Tibial nerve (tissue), 4 donors: ENCODE results near the gene SART3. TPM values are rescaled to one million over a fixed set of nuclear protein-coding genes. Genes with fewer than 3 reads are reported as not detected.

Source experiments
- DNase-seq, 2 donors: peaks; one replicate each; pipeline ENCODE4 v3.0.0-alpha.2; 2019; ENCODE audit warnings: low spot score in 2 of 2
- H3K27ac ChIP-seq, 4 donors: fragments of 200-600 bp; sonication (generic) in 3 of 4; one replicate each; pipeline ENCODE4 v1.5.1; 2017 to 2019; ENCODE audit warnings: mild to moderate bottlenecking in 1 of 4
- H3K27me3 ChIP-seq, 2 donors: fragments of 200-600 bp; sonication (generic) in 1 of 2; one replicate each; pipeline versions ENCODE4 v1.5.1 to v1.6.0; 2017 to 2019
- H3K36me3 ChIP-seq, 3 donors: fragments of 200-600 bp; sonication (generic); one replicate each; pipeline ENCODE4 v1.5.1; 2018 to 2019
- H3K4me1 ChIP-seq, 4 donors: fragments of 200-600 bp; sonication (generic) in 3 of 4; one replicate each; pipeline ENCODE4 v1.5.1; 2017 to 2019
- H3K4me3 ChIP-seq, 4 donors: fragments of 200-600 bp; sonication (generic) in 3 of 4; one replicate each; pipeline ENCODE4 v1.5.1; 2017 to 2019; ENCODE audit warnings: mild to moderate bottlenecking in 1 of 4, moderate library complexity in 1 of 4
- H3K9me3 ChIP-seq, 4 donors: fragments of 200-600 bp; sonication (generic) in 3 of 4; one replicate each; pipeline ENCODE4 v1.5.1; 2017 to 2019
- CTCF ChIP-seq, 5 experiments: fragments of 200-600 bp in 3 of 5; fragments of 450-650 bp in 2 of 5; sonication (generic) in 3 of 5; IDR thresholded peaks; one replicate each; pipeline ENCODE4 v1.5.1; 2016 to 2019; ENCODE audit warnings: antibody characterized with exemption in 5 of 5, mild to moderate bottlenecking in 3 of 5, moderate library complexity in 2 of 5
- EP300 ChIP-seq, 2 donors: sonication (generic); formaldehyde crosslinking; IDR thresholded peaks; one replicate each; pipeline ENCODE4 v1.6.1; 2017; ENCODE audit warnings: antibody characterized with exemption in 2 of 2, mild to moderate bottlenecking in 1 of 2
- POLR2A ChIP-seq, 2 donors: fragments of 450-650 bp; IDR thresholded peaks; one replicate each; pipeline ENCODE4 v1.6.1; 2017; ENCODE audit warnings: antibody characterized with exemption in 2 of 2, mild to moderate bottlenecking in 2 of 2, moderate library complexity in 2 of 2
- WGBS, 2 donors: methylation state at CpG; one replicate each; pipeline ENCODE4 v1.1.5; 2018; 5-methylcytosine and 5-hydroxymethylcytosine counted together
- total RNA-seq, 4 donors: library from RNA; depleted of rRNA; stranded (reverse); fragments of >200 nt; gene quantifications; one replicate each; pipeline ENCODE4 v1.1.0, GENCODE V29; 2016

SART3 gene
- total RNA-seq, 4 donors from 2014 or later = 51.3 to 70.1 (median 63.4) TPM

- DNase-seq = no peak
- H3K27me3 ChIP-seq = no peaks in the 10 kb centered on the region
- H3K9me3 ChIP-seq = no peaks in the 10 kb centered on the region
- H3K36me3 ChIP-seq = no peaks in the 10 kb centered on the region
- WGBS, 2 donors = 34 to 39% methylated on average over 6 to 10 of the region's 10 CpGs
- peak overlapping the region in 3 of 4 donors; percentile 26 to 77 (median 72) for H3K27ac ChIP-seq
- TF ChIP-seq EP300 (IDR thresholded peaks at IDR 0.05) (no peak), CTCF (IDR thresholded peaks at IDR 0.05) (no peak), POLR2A (IDR thresholded peaks at IDR 0.05) (no peak)
- H3K4me3 ChIP-seq = peak overlapping the region; percentile 9 to 51 (median 18)
- H3K4me1 ChIP-seq = peaks cover 0 to 22% (median 0%) of the 10 kb centered on the region in 4 donors
Observed at GRCh38 chr12:108596854-108597558, 36.0 kb upstream of the SART3 start.

GRCh38 chr12:108595711-108596647 lies 35.0 kb upstream of the SART3 start:
- WGBS, 2 donors = 56 to 62% methylated on average over 15 to 16 of the region's 17 CpGs
- Histone ChIP-seq H3K9me3 (no peaks in the 10 kb centered on the region), H3K4me1 (peaks cover 0 to 22% (median 0%) of the 10 kb centered on the region in 4 donors), H3K36me3 (no peaks in the 10 kb centered on the region), H3K27ac (peak overlapping the region in 3 of 4 donors; percentile 26 to 77 (median 72)), H3K27me3 (no peaks in the 10 kb centered on the region), H3K4me3 (peak overlapping the region; percentile 9 to 51 (median 18))
- no peak for TF ChIP-seq EP300 (IDR thresholded peaks at IDR 0.05)
- no peak for TF ChIP-seq POLR2A (IDR thresholded peaks at IDR 0.05)
- no peak for TF ChIP-seq CTCF (IDR thresholded peaks at IDR 0.05)
- no peak for DNase-seq

GRCh38 chr12:108594960-108595710 lies 34.2 kb upstream of the SART3 start:
- no peak for DNase-seq
- Histone ChIP-seq H3K36me3 (no peaks in the 10 kb centered on the region), H3K4me3 (no peak overlapping the region), H3K27ac (peak overlapping the region in 2 of 4 donors; percentile 12 to 26), H3K9me3 (no peaks in the 10 kb centered on the region), H3K27me3 (no peaks in the 10 kb centered on the region), H3K4me1 (peaks cover 0 to 22% (median 0%) of the 10 kb centered on the region in 4 donors)
- TF ChIP-seq CTCF (IDR thresholded peaks at IDR 0.05) = no peak
- no peak for TF ChIP-seq POLR2A (IDR thresholded peaks at IDR 0.05)
- no peak for TF ChIP-seq EP300 (IDR thresholded peaks at IDR 0.05)
- WGBS, 2 donors = 93% methylated on average over 7 of the region's 7 CpGs

GRCh38 chr12:108594323-108594903 lies 33.4 kb upstream of the SART3 start:
- Histone ChIP-seq H3K9me3 (no peaks in the 10 kb centered on the region), H3K4me1 (peaks cover 0 to 30% (median 0%) of the 10 kb centered on the region in 4 donors), H3K36me3 (no peaks in the 10 kb centered on the region), H3K27ac (peak overlapping the region in 1 of 4 donors; percentile 75), H3K4me3 (no peak overlapping the region), H3K27me3 (no peaks in the 10 kb centered on the region)
- TF ChIP-seq POLR2A (IDR thresholded peaks at IDR 0.05) = no peak
- TF ChIP-seq EP300 (IDR thresholded peaks at IDR 0.05) = no peak
- TF ChIP-seq CTCF (IDR thresholded peaks at IDR 0.05) = no peak
- no peak for DNase-seq
- WGBS, 2 donors = 94 to 98% methylated on average over 10 of the region's 10 CpGs
